HEK293T (cell line): ENCODE data around the gene AKAP6.

Experiments
- ARNT ChIP-seq: fragments of 450-650 bp; IDR thresholded peaks from 2 replicates; pipeline ENCODE4 v1.6.1; 2017; ENCODE audit warnings: mild to moderate bottlenecking
- BHLHE40 ChIP-seq: fragments of 450-650 bp; IDR thresholded peaks from 2 replicates; pipeline ENCODE4 v1.6.1; 2016; ENCODE audit warnings: mild to moderate bottlenecking, moderate library complexity, borderline replicate concordance
- CTBP1 ChIP-seq: fragments of 450-650 bp; IDR thresholded peaks from 2 replicates; pipeline ENCODE4 v1.6.1; 2016; ENCODE audit warnings: borderline replicate concordance
- FOXA1 ChIP-seq: fragments of 450-650 bp; IDR thresholded peaks from 2 replicates; pipeline ENCODE4 v1.6.1; 2016; ENCODE audit warnings: mild to moderate bottlenecking
- FOXK2 ChIP-seq: fragments of 450-650 bp; IDR thresholded peaks from 2 replicates; pipeline ENCODE4 v1.6.1; 2016; ENCODE audit warnings: mild to moderate bottlenecking
- FOXM1 ChIP-seq: fragments of 450-650 bp; IDR thresholded peaks from 2 replicates; pipeline ENCODE4 v1.6.1; 2017; ENCODE audit warnings: mild to moderate bottlenecking, borderline replicate concordance
- HDGF ChIP-seq: fragments of 450-650 bp; IDR thresholded peaks from 2 replicates; pipeline ENCODE4 v1.6.1; 2017; ENCODE audit warnings: antibody characterized with exemption, borderline replicate concordance
- L3MBTL2 ChIP-seq: fragments of 450-650 bp; conservative IDR thresholded peaks from 2 replicates; pipeline ENCODE4 v1.6.1; 2016; ENCODE audit warnings: mild to moderate bottlenecking
- LEF1 ChIP-seq: fragments of 450-650 bp; IDR thresholded peaks from 2 replicates; pipeline ENCODE4 v1.6.1; 2017; ENCODE audit warnings: mild to moderate bottlenecking, borderline replicate concordance
- NFRKB ChIP-seq: fragments of 450-650 bp; IDR thresholded peaks from 2 replicates; pipeline ENCODE4 v1.6.1; 2016; ENCODE audit warnings: mild to moderate bottlenecking, moderate library complexity
- SP1 ChIP-seq: fragments of 450-650 bp; IDR thresholded peaks from 2 replicates; pipeline ENCODE4 v1.6.1; 2017
- SUZ12 ChIP-seq: fragments of 450-650 bp; IDR thresholded peaks from 2 replicates; pipeline ENCODE4 v1.6.1; 2016; ENCODE audit warnings: mild to moderate bottlenecking
- TARDBP ChIP-seq: fragments of 450-650 bp; IDR thresholded peaks from 2 replicates; pipeline ENCODE4 v1.6.1; 2016
- ZNF384 ChIP-seq: fragments of 450-650 bp; IDR thresholded peaks from 2 replicates; pipeline ENCODE4 v1.6.1; 2016

GRCh38 chr14:32693114-32693513 lies 364.0 kb downstream of the AKAP6 start:
- TF ChIP-seq LEF1, result no peak
- TF ChIP-seq FOXK2, result no peak
- TF ChIP-seq FOXM1, result no peak
- TF ChIP-seq NFRKB, result no peak
- no peak for TF ChIP-seq FOXA1
- no peak for TF ChIP-seq BHLHE40
- TF ChIP-seq ARNT, result no peak
- TF ChIP-seq SP1, result no peak
- TF ChIP-seq L3MBTL2, result no peak
- no peak for TF ChIP-seq HDGF
- no peak for TF ChIP-seq TARDBP
- TF ChIP-seq SUZ12, result no peak
- TF ChIP-seq ZNF384, result no peak
- TF ChIP-seq CTBP1, result no peak
